ENCODE data around the gene SPRN.
"Not testable (repeated sequence)": the region's sequence is repeated elsewhere in the genome, so short reads cannot be mapped to it uniquely, and the experiment has no call there.

Gene SPRN

DNA sequence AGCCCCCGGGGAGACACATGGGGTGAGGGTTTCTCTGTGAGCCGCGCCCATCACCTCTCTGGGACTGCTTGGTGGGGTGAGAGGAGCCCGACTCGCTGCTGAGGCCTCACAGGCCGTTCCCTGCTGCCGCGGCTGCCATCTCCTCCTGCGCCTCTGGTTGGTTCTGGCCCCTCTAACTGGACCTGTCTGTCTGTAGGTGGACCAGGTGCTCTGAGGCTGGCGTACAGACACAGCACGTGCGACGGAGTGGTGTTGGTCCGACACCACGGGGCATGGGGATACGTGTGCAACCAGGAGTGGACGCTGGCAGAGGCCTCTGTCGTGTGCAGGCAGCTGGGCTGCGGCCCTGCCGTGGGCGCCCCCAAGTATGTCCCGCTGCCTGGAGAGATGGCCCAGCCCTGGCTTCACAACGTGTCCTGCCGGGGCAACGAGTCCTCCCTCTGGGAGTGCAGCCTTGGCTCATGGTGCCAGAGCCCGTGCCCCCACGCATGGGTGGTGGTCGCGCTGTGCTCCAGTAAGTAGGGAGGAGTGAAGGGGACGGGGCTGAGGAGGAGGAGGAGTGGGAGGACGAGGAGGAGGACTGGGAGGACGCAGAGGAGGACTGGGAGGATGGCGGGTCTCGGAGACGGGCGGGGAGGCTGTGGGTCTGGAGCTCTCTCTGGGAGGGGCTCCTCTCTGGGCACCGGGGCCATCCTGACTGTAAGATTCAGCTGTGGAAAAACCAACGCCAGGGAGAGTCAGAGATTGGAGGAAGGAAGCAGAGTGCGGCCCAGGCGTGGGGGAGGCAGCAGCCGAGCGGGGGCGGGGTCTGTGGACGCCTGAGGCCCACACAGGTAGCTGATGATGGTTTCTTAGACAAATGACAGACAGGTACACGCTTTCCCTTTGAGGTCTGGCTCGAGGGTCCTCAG is 31.9 kb upstream of the SPRN start:
- no peak for DNase-seq

DNA sequence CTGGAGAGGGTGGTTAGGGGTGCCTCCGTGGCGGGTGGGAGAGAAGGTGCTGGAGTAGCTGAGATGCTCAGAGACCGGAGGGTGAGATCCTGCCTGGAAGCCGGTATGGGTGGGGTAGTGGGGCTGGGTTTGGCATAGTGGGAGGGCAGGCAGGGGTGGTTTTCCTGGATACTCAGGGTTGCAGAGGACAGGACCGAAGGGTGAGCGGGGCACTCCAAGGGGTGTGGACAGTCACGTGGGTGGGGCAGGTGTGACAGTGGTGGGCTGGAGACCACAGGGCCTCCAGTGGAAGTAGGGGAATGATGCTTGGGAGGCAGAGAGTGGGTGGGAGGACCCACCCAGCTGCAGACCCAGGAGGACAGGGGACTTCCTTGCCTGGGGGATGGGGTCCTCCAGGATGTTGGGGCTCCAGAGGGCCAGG is 31.2 kb upstream of the SPRN start:
- DNase-seq = no peak

DNA sequence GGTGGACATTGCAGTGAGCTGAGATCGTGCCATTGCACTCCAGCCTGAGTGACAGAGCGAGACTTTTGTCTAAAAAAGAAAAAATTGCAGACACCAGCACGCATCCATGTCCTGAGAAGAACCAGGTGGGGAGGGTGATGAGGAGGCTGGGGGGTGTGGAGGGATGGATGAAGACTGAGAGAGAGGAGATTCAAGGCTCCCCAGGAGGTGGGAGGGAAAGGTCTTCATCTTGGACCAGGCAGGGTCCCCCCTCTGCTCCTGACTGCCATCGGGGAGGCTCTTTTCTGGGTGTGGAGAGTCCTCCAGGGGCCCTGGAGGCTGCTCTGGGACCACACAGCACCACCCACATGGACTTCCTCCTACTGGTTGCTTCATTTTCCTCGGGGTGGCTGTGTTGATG is 30.8 kb upstream of the SPRN start:
- DNase-seq = no peak

DNA sequence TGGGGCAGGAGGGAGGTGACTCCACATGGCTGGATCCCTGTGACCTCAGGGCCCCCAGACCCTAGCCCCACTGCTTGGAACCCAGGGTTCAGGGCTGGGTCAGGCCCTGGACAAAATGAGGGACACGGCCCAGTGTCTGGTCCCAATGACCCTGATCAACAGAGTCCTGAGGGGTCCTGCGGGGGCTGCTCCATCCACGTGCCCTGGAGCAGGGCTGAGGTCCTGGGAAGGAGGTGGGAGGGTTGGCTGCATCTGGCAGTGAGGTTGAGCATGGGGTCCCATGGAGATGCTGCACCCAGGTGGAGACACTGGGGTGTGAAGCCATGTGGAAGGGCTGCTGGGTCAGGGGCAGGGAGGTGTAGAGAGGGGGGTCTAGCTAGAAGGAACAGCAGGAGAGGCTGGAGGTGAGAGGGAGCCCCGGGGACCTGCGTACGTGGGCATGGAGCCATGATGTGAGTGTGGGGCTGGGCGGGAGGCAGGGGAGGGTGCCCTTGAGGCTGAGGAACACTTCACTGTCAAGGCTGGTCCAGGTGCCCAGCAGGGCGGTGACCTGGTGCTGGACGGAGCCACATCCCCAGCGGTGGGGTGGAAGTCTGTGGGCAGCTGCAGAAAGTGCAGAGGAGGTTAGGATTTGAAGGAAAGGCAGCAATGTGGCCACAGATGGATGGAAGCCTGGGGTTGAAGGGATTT is 29.9 kb upstream of the SPRN start:
- no peak for DNase-seq

DNA sequence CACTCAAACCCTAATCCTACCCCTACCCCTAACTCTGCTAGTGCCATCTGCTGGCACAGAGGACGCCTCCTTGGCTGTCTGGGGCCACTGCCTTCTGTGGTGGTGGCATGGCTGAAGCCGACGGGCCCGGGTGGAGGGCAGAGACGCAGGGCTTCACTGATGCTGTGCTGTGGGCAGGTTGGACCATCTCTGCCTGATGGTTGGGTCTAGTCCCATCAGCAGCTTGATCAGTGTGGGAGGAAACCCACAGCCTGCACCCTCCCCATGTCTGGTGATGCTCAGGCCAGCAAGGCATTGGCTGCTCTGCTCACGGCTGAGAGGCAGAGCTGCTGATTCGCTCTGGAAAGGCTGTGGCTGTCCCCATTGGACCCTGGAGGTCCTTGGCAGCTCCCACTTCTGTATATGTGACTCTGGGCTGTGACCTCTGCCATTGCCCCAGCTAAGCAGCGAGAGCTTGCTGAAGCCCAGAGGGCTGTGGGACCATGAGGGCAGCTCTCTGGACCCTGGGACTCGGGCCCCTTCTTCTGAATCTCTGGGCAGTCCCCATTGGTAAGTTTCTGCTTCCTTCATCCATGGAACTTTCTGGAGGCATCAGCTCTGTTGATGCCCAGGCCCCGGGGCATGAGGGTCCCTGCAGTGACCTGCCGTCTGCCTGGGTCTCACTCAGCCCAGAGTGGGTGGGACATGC is 29.2 kb upstream of the SPRN start, which contains the start of gene SCART1:
Gene SCART1, plus strand, starts transcription at position 430 of the 688 bp plus-strand sequence. Its CDS starts 53 bp downstream, at position 483.
- DNase-seq = no peak

DNA sequence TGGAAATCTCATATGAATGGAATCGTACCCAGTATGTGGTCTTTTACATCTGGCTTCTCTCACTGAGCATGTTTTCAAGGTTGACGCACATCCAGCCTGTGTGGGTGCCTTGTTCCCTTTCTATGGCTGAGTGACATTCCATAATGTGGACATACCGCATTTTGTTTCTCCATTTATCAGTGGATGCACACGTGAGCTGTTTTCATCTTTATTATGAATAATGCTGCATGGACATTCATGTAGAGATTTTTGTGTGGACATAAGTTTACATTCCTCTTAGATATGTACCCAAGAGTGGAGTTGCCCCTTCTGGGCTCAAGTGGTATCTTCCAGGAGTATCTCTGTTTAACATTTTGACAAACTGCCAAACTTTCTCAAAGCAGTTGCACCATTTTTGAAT is 28.0 kb upstream of the SPRN start:
- no peak for DNase-seq

DNA sequence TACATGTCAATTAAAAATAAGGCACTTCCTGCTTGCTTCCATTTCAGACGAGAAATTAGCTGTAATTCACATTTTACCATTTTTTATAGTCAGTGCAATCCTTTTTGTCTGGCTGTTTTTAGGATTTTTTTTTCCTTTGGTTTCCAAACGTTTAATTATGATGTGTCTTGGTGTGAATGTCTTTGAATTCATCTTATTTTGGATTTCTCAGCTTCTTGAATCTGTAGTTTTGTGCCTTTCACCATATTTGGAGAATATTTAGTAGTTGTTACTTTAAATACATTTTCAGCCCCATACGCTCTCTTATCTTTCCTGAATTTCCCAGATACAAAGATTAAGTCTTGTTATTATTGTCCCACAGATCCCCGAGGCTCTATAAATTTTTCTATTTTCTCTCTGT is 26.9 kb upstream of the SPRN start:
- no peak for DNase-seq

DNA sequence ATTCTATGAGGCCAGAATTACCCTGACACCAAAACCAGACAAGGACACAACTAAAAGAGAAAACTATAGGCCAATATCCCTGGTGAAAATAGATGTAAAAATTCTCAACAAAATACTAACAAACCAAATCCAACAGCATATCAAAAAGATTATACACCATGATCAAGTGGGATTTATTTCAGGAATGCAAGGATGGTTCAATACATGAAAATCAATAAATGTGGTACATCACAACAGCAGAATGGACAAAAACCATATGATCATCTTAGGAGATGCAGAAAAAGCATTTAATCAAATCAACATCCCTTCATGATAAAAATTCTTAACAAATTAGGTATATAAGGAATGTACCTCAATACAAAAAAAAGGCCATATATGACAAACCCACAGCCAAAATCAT is 23.7 kb upstream of the SPRN start:
- DNase-seq = no peak

DNA sequence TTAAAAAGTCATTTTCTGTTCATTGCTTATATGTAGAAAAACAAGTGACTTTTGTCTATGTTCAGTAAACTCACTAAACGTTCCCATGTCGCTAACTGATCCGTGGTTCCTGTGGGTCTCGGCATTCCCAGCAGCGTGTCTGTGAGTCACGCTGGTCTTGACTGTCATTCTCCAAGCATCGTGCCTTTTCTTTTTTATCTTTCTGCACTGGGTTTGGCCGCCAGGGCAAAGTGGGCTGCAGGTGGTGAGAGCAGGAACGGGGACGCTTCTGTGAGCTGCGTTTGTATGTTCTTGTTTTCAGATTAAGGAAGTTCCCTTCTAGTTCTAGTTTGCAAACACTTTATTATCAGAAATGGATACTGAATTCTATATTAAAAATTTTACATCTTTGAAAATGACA is 22.6 kb upstream of the SPRN start:
- DNase-seq = no peak

DNA sequence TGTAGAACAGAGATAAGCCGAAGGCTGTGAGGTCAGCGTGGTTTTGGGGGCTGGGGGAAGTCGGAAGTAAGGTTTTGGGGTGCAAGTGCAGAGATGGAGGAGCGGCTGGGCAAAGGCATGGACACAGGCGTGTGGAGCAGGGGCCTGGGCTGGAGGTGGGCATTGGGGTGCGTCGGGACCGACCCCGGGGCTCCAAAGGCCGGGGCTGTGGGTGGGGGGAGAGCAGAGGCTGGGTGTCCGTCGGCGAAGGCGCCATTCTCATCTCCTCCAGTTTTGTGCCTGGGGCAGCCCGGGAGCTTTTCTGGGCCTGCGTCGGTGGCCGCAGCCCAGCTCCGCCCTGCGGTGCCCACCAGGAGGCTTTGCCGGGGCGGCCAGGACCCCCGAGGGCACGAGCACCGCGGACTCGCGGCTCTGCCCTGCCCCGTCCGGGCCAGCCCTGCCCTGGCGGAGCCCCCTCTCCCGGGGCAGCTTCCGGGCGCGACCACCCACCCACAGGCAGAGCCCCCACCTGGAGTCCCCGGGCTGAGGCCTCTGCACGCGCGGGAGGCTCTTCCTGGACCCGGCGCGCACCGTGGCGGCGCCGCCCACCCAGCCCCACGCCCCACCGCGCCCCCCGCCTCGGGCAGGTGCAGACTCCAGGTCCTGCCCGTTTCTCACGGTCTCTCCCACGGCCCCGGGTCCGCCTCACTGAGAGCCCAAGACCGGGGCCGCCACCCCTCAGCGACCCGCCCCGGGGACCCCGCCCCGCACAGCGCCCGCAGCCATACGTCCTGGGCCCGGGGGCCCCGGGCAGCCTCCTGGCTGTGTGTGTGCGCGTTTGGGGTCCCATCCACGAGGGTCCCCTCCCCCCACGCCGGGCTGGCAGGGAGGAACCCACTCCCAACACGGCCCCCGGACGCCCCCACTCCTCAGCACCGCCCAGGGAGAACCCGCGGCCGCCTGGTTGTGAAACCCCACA is 21.6 kb upstream of the SPRN start:
- no peak for DNase-seq

DNA sequence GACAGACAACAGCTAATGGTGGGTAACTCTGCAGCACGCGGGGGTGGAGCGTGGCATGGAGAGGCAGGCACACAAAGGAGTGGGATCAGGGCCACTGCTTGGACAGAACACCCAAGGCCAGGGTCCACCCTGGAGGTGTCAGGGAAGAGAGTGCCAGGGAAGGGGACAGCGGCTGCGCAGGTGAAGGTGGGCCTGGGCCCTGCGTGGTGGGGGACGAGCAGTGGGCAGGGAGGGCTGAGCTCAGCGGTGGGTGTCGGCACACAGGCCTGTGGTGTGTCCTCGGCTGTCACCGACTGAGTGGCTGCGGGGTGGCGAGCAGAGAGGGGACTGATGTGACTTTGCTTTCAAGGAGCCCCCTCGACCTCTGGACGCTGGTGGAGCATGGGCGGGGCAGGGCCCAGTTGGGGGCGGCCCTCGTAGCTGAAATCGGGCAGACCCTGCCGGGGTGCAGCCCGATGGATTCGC is 20.9 kb upstream of the SPRN start:
- no peak for DNase-seq

DNA sequence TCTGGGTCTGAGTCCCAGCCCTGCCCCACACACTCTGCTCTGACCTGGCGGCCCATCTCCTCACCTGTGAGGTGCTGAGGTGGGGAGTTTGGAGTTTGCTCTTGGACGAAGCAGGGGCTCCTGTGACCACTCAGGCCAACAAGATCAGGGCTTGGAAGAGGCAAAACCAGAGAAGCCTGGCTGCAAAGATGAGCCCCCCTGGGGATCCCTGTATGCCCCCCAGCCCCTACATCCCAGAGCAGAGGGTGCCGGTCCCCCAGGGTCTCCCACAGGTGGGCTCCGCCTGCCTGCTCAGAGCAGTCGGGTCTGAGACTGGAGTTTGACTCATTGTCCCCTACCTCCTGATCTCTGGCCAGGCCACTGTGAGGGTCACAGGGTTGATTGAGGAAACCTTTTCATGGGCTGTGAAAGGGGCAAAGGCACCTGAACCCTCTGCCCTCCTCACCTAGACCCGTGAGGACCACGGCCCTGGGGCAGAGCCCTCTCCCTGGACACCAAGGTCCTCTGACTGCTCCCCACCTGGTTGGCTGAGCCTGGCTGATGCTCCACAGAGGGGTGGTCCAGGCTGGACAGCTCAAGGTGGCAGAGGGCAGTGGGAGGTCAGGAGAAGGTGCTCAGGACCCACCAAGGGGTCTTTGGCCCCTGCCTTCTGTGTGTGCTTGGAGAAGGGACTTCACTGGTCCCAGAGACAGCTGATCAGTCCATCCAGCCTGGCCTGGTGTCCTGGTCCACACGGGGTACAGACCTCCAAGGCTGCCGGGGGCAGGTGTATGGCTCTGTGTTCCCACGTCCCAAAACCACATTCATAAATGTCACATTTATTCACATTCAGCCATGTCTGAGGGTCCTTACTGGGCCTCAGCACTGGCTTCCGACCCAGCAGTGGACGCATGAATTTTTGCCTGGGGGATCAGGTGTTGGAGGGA is 20.2 kb upstream of the SPRN start:
- DNase-seq = no peak

DNA sequence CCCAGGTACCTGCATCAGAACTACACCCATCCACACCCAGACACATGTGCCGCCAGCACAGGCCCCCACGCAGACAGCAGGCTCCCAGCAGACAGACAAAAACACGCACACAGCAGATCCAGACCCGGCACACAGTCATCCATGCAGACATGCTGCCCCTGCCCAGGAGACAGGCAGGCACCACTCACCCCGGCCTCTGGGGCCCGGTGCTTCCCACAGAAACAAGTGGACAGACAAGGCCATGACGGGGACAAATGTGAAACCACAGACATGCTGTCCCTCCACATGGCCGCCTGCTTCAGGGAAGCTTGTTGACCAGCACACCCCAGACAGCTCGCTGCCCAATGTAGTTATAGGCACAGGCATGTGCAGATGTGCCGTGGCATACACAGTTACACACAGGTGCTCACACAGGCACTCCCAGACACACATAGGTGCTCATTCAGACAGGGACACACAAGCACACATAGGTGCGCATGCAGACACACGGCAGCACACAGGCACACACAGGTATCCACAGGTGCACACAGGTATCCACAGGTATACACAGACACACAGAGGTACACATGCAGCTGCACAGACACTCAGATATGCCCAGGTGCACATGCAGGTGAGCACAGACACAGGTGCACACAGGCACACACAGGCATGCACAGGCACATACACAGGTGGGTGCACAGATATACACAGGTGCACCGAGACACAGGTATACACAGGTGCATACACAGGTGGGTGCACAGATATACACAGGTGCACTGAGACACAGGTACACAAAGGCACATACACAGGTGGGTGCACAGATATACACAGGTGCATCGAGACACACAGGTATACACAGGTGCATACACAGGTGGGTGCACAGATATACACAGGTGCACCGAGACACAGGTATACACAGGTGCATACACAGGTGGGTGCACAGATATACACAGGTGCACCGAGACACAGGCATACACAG is 18.8 kb upstream of the SPRN start:
- no peak for DNase-seq

DNA sequence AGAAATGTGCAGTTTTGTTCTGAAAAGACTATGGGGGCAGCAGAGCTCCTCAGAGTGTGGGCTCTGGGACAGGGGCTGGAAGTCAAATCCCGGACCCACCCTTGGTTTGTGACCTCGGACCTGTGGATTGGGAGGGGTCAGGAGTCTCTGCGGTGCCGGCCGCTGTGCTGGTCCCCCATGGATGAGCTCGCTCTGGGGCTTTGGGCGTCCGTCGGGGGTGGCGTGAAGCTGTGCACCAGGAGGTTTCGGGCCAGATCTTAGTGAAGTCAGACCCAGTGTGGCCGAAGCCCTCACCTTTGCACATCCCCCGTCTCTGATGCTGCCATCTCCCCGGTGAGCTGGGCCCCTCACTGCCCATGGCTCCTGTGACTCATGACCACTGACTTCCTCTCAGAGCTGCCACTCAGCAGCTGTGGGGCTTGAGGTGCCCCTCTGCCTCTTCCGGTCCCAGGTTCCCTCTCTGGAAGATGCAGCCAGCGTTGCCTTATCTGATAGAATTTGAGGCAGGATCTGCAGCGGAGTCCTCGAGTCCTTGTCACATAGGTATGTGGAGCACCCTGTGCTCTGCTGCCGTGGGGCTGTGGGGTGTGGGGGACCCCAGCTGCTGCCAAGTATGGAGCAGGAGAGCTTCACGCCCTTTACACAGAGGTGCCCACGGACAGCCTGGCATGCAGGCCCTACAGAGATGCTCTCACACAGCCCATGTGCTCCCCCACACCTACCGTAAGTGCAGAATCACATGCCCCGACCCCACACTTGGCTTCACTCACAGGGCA is 18.0 kb upstream of the SPRN start:
- DNase-seq = no peak

DNA sequence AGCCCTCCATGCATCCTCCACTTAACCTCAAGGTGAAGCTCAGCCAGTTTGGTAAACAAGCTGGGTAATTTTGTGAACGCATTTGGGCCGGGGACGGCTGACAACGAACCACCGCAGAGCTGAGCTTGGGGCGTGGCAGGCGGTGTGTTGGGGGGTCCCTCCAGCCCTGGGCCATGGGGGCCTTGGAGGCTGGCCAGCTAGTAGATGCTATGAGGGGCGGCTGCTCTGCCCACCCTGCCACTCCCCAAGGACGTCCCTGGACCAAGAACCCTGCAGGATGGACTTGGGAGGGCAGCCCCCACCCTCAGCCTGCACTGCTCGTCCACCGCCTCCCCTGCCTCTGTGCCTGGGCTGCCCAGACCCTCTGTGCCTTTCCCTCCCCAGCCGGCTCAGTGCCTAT is 17.4 kb upstream of the SPRN start:
- DNase-seq = no peak

DNA sequence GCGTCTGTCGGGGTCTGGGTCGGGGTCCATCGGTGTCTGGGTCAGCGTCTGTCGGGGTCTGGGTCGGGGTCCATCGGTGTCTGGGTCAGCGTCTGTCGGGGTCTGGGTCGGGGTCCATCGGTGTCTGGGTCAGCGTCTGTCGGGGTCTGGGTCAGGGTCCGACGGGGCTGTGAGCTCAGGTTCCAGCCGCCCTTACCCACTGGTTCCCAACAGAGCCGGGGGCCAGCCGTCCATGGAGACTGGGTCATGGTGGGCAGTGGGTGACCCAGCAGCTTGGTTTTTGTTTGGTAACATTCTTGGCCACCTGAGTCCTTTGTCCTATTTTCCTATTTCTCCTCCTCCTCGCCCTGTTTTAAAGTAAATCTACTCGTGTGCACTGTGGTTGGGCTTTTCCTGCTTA is 16.9 kb upstream of the SPRN start:
- DNase-seq = not testable (repeated sequence)

DNA sequence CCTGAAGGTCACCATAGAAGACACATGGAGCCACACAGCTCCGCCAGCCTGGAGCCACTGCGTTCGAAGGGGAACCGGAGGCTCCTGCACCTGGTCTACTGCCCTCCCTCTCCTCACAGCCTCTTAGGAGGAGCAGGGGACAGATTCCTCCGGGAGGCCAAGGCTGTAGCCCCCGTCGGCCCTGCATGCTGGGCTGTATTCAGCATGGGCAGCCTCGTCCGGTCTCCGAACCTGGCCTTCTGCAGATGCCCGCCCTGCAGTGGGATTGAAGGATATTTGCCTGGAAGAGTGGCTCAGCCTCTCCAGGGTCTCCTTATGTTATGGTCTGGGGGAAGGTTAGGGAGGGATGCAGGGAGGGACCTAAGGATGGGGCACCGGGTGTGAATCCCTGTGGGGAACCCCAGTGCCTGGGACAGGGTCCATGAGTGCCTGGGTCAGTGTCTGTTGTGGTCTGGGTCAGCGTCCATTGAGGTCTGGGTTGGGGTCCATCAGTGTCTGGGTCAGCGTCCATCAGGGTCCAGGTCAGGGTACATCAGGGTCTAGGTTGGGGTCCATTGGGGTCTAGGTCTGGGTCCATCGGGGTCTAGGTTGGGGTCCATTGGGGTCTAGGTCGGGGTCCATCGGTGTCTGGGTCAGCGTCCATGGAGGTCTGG is 16.3 kb upstream of the SPRN start:
- no peak for DNase-seq
